ENCODE measurements around the gene TM7SF3. TPM values are rescaled to one million over a fixed set of nuclear protein-coding genes. Genes with fewer than 3 reads are reported as not detected.

Gene TM7SF3, protein sequence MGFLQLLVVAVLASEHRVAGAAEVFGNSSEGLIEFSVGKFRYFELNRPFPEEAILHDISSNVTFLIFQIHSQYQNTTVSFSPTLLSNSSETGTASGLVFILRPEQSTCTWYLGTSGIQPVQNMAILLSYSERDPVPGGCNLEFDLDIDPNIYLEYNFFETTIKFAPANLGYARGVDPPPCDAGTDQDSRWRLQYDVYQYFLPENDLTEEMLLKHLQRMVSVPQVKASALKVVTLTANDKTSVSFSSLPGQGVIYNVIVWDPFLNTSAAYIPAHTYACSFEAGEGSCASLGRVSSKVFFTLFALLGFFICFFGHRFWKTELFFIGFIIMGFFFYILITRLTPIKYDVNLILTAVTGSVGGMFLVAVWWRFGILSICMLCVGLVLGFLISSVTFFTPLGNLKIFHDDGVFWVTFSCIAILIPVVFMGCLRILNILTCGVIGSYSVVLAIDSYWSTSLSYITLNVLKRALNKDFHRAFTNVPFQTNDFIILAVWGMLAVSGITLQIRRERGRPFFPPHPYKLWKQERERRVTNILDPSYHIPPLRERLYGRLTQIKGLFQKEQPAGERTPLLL
- 397 and 426 TPM in 2 replicates for total RNA-seq

GRCh38 chr12:27014085-27014858, at the start of gene TM7SF3:
TSS of gene TM7SF3 (minus strand) at chr12:27014384. CDS start at chr12:27014168, 216 bp downstream.
- FAIRE-seq = no peak
- peak; percentile 84 for DNase-seq (ENCODE audit: low read depth)
- peak; percentile 90 for TF ChIP-seq CTCF (IDR thresholded peaks at IDR 0.05; ENCODE audit: insufficient read depth, low read length, severe bottlenecking)
- Histone ChIP-seq H3K27me3 (ENCODE audit: control insufficient read depth, insufficient read depth, low read length) (no peaks in the 10 kb centered on the region), H3K4me3 (ENCODE audit: low read depth, low read length) (peak within 1 kb of the TSS; percentile 53), H3K36me3 (ENCODE audit: control insufficient read depth, insufficient read depth, low read length) (no peaks in the 10 kb centered on the region)

DNA sequence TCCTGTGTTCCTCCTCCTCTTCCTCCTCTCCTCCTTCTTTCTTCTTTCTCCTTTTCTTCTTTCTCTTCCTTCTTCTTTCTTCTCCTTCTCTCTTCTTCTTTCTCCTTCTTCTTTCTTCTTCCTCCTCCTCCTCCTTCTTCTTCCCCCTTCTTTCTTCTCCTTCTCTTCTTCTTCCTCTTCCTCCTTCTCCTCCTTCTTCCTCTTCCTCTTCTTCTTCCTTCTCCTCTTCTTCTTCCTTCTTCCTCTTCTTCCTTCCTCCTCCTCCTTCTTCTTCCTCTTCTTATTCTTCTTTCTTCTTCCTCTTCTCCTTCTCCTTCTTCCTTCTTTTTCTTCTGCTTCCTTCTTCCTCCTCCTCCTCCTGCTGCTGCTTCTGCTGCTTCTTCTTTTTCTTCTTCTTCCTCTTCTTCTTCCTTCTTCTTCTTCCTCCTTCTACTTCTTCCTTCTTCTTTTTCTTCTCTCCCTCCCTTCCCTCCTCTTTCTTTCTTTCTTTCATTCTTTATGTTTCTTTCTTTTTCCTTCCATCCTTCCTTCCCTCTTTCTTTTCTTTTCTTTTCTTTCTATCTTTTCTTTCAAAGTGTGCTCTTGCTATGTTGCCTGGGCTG, 49.2 kb upstream of the TM7SF3 start:
- DNase-seq (ENCODE audit: low read depth) = no peak
- H3K36me3 ChIP-seq (ENCODE audit: control insufficient read depth, insufficient read depth, low read length) = no peaks in the 10 kb centered on the region
- no peak for TF ChIP-seq CTCF (IDR thresholded peaks at IDR 0.05; ENCODE audit: insufficient read depth, low read length, severe bottlenecking)
- no peak for FAIRE-seq
- no peak overlapping the region for H3K4me3 ChIP-seq (ENCODE audit: low read depth, low read length)
- no peaks in the 10 kb centered on the region for H3K27me3 ChIP-seq (ENCODE audit: control insufficient read depth, insufficient read depth, low read length)

GRCh38 chr12:27061317-27061716, 47.1 kb upstream of the TM7SF3 start:
- DNase-seq (ENCODE audit: low read depth) (no peak), FAIRE-seq (no peak)
- TF ChIP-seq CTCF (IDR thresholded peaks at IDR 0.05; ENCODE audit: insufficient read depth, low read length, severe bottlenecking) = no peak
- Histone ChIP-seq H3K4me3 (ENCODE audit: low read depth, low read length) (no peak overlapping the region), H3K27me3 (ENCODE audit: control insufficient read depth, insufficient read depth, low read length) (no peaks in the 10 kb centered on the region), H3K36me3 (ENCODE audit: control insufficient read depth, insufficient read depth, low read length) (no peaks in the 10 kb centered on the region)

- no peak for TF ChIP-seq CTCF (IDR thresholded peaks at IDR 0.05; ENCODE audit: insufficient read depth, low read length, severe bottlenecking)
- FAIRE-seq = no peak
- Histone ChIP-seq H3K36me3 (ENCODE audit: control insufficient read depth, insufficient read depth, low read length) (no peaks in the 10 kb centered on the region), H3K27me3 (ENCODE audit: control insufficient read depth, insufficient read depth, low read length) (no peaks in the 10 kb centered on the region), H3K4me3 (ENCODE audit: low read depth, low read length) (no peak overlapping the region)
- no peak for DNase-seq (ENCODE audit: low read depth)
Measured at GRCh38 chr12:27060740-27061139, 46.6 kb upstream of the TM7SF3 start.

- FAIRE-seq (no peak), DNase-seq (ENCODE audit: low read depth) (peak; percentile 68)
- Histone ChIP-seq H3K4me3 (ENCODE audit: low read depth, low read length) (no peak overlapping the region), H3K36me3 (ENCODE audit: control insufficient read depth, insufficient read depth, low read length) (no peaks in the 10 kb centered on the region), H3K27me3 (ENCODE audit: control insufficient read depth, insufficient read depth, low read length) (no peaks in the 10 kb centered on the region)
- no peak for TF ChIP-seq CTCF (IDR thresholded peaks at IDR 0.05; ENCODE audit: insufficient read depth, low read length, severe bottlenecking)
Measured at GRCh38 chr12:27057543-27057942, 43.4 kb upstream of the TM7SF3 start.

Measured in bronchial epithelial cell (primary cell).